Sciatic nerve (tissue), 2 donors: Measurements from ENCODE around the gene ARSK. TPM values are rescaled to one million over a fixed set of nuclear protein-coding genes. Genes with fewer than 3 reads are reported as not detected.

Experiments
- ATAC-seq: fragments of 200-7000 bp; cut with Tn5 transposase; one replicate; pipeline ENCODE4 v1.9.1; 2020; ENCODE audit warnings: mild to moderate bottlenecking, moderate library complexity
- DNase-seq: peaks from one replicate; pipeline ENCODE4 v3.0.0-alpha.2; 2020; ENCODE audit warnings: low spot score
- intact Hi-C: fragments of 100-400 bp; cut with DNase I; formaldehyde crosslinking; loops from one replicate; pipeline ENCODE4 v1.14.2; 2022
- total RNA-seq: library from RNA; stranded (reverse); fragmentation: NEBNext Ultra II Directional; extraction: Animal tissue kit (Norgen Biotek cat#: 25700); gene quantifications from one replicate; pipeline ENCODE4 v1.2.1, GENCODE V29; 2021
- donor health status: DM: no; HTN: no; CAD: no.
- donor health status: DM: no; HTN: no; CAD: no.

The ARSK gene, protein sequence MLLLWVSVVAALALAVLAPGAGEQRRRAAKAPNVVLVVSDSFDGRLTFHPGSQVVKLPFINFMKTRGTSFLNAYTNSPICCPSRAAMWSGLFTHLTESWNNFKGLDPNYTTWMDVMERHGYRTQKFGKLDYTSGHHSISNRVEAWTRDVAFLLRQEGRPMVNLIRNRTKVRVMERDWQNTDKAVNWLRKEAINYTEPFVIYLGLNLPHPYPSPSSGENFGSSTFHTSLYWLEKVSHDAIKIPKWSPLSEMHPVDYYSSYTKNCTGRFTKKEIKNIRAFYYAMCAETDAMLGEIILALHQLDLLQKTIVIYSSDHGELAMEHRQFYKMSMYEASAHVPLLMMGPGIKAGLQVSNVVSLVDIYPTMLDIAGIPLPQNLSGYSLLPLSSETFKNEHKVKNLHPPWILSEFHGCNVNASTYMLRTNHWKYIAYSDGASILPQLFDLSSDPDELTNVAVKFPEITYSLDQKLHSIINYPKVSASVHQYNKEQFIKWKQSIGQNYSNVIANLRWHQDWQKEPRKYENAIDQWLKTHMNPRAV
- 6.9 TPM for total RNA-seq

- ATAC-seq (peak; percentile 99), DNase-seq (peak; percentile 95)
- intact Hi-C loops, result no loop called here
Measured at GRCh38 chr5:95554647-95555548, at the start of gene ARSK, which contains the start of gene SKIC3. Gene ARSK (plus strand): TSS chr5:95555101. CDS start chr5:95555279, 178 bp downstream. Gene SKIC3 (minus strand): TSS chr5:95554977. CDS start chr5:95547150, 7,827 bp downstream.

GRCh38 chr5:95508550-95508949 lies 46.4 kb upstream of the ARSK start:
- ATAC-seq, result no peak
- DNase-seq, result no peak
- intact Hi-C loops, result no loop called here

DNA sequence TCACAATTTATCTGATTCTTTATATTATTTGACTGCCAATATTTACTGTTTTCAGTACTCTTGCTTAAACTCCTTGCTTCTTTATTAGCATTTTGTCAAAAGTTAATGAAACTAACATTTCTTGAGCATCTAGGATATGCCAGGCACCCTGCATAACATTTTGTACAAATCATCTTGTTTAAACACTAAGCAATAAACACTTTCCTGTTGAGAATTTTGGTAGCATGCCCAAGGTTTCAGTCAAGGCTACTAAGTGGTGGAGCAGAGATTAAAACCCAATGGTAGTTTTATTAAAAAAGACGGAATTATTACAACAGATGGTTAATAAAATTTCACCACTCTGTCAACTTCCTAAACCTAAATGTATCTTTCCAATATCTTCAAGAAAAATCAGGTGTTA lies 43.3 kb upstream of the ARSK start:
- ATAC-seq (no peak), DNase-seq (no peak)
- intact Hi-C loops, result no loop called here

DNA sequence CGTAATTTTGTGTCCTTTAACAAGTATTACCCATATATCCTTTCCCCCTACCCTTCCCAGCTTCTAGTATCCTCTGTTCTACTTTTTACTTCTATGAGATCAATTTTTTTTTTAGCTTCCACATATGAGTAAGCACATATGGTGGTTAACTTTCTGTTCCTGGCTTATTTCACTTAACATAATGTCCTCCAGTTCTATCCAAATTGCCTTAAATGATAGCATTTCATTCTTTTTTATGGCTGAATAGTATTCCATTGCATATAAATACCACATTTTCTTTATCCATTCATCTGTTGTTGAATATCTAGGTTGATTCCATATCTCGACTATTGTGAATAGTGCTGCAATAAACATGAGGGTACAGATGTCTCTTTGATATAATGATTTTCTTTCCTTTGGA lies 36.5 kb upstream of the ARSK start:
- DNase-seq (no peak), ATAC-seq (no peak)
- intact Hi-C loops, result no loop called here

DNA sequence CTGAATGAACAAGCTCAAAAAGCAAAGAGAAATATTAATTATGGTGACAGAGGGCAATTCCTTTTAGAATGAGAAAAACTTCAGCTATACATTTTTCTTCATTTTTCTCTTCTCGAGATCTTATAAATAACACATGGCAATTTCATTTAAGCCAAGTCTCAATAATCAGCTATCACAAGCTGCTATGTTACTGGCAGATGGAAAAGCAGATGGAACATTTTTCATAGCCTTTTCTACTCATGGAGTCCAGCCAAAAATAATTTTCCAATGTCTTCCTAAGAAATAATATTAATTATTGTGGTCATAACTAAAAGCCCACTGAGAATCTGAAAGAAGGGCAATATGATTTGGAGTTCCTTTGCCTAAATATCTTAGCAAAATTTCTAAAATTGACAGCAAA lies 35.8 kb upstream of the ARSK start:
- no peak for ATAC-seq
- intact Hi-C loops, result no loop called here
- no peak for DNase-seq

DNA sequence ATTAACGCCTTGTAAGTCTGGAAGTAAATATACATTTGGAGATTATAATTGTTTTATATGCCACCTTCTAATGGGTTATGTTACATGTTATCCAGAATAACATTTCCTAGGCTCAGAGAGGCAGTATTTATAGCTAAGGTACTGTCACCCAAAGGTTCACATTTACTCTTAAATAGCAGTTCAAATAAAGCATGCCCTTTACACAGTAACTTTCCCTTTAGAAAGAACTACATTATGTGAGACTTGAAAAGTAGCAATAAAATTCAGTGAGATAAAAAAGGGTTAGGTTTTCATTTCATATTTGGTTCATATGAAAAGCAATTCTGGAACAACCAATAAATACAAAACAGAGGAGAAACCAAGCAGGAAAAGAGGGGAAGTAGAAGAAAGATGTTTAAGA lies 35.2 kb upstream of the ARSK start:
- DNase-seq (no peak), ATAC-seq (no peak)
- intact Hi-C loops, result no loop called here

GRCh38 chr5:95520206-95520605 lies 34.7 kb upstream of the ARSK start:
- intact Hi-C loops, result no loop called here
- no peak for ATAC-seq

GRCh38 chr5:95524423-95524822 lies 30.5 kb upstream of the ARSK start:
- ATAC-seq (no peak), DNase-seq (no peak)
- intact Hi-C loops, result no loop called here

More at GRCh38 chr5:95520206-95520605, 34.7 kb upstream of the ARSK start:
- DNase-seq, result no peak

DNA sequence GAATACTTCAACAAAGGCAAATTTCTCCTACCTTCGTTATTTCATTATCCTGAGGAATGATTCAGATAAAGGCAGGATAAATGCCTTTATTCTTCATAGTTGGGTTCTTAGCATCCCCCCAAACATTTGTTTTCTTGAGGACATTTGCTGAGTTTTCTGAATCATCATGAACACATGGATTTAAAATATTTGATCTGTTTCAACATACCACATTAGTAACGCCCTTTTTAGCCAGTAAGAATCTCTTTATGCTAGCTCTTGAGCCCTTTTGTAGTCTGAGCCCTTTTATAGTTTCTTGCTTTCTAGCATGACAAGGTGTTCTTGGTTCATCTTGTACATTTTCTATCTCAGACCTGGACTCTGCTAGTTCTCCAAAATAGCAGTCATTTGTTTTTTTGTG lies 28.0 kb upstream of the ARSK start:
- no peak for DNase-seq
- ATAC-seq, result no peak
- intact Hi-C loops, result no loop called here

DNA sequence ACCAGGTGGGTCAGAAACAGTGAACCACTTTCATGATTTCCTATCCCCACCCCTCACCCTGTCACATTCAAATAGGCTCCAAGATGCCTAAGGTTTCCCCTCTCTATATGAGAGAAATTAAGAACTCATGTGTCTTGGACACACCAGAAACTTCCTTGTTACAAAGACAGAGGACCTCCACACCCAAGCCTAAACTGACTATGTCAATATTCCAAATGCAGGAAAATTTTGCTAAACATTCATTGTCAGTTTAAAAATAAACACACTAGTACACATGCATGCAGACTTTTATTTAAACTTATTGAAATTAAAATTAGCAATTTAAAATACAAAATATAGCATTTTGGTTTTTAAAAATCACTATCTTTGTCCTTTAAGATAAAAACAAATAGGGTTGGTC lies 26.3 kb upstream of the ARSK start:
- ATAC-seq (no peak), DNase-seq (no peak)
- intact Hi-C loops, result no loop called here

- DNase-seq (no peak), ATAC-seq (no peak)
- intact Hi-C loops, result no loop called here
Measured at GRCh38 chr5:95530416-95530815, 24.5 kb upstream of the ARSK start.

DNA sequence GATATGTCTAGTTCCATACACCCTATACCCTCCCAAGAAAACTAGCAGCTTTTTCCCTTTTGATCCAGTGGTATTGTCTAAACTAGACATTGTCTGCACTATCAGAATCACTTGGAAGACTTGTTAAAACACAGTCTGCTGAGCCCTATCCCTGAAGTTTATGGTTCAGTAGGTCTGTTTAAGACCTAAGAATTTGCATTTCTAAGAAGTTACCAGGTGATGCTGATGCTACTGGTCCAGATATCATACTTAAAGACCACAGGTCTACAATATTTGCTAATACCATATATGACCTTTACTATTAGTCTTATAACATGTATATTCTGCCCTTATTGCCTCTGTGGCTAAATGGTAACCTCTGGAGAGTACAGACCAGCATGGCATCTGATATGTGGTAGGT lies 23.4 kb upstream of the ARSK start:
- no peak for ATAC-seq
- no peak for DNase-seq
- intact Hi-C loops, result no loop called here

DNA sequence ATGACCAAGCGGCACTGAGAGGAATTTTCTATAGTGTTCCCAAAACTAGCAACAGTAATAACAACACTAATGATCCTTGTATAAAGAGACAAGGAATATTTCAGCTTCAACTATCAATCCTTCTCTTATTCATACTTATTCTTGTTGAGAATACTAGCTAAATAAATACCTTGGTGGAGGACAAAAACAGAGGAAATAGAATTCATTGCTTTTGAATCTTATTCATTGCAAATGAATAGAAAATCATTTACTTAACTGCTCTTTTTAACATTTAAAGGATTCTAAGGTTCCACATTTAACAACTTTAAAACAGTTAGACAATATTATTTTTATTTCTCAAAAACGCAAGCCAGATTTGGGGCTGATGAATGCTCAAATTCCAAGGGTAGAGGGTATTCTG lies 22.5 kb upstream of the ARSK start:
- intact Hi-C loops, result no loop called here
- ATAC-seq (no peak), DNase-seq (no peak)

- intact Hi-C loops, result no loop called here
- ATAC-seq (no peak), DNase-seq (no peak)
Measured at GRCh38 chr5:95533106-95533505, 21.8 kb upstream of the ARSK start.

- no peak for DNase-seq
- intact Hi-C loops, result no loop called here
- no peak for ATAC-seq
Measured at GRCh38 chr5:95533761-95534160, 21.1 kb upstream of the ARSK start.

GRCh38 chr5:95537501-95537900 lies 17.4 kb upstream of the ARSK start:
- intact Hi-C loops, result no loop called here

GRCh38 chr5:95543017-95543705 lies 11.7 kb upstream of the ARSK start:
- DNase-seq (no peak), ATAC-seq (no peak)
- intact Hi-C loops, result no loop called here

More at GRCh38 chr5:95537501-95537900, 17.4 kb upstream of the ARSK start:
- ATAC-seq (no peak), DNase-seq (no peak)

- intact Hi-C loops, result no loop called here
- DNase-seq (no peak), ATAC-seq (no peak)
Measured at GRCh38 chr5:95549030-95549429, 5.9 kb upstream of the ARSK start.

GRCh38 chr5:95554331-95554646 lies 612 bp upstream of the ARSK start:
- ATAC-seq (no peak), DNase-seq (no peak)
- intact Hi-C loops, result no loop called here
